GM12878 (cell line): Measurements from ENCODE around the gene CSTA. TPM values are rescaled to one million over a fixed set of nuclear protein-coding genes. Genes with fewer than 3 reads are reported as not detected.

ENCODE experiments used
- ATAC-seq: fragments of 200-7000 bp; cut with Tn5 transposase; 3 replicates; pipeline ENCODE4 v1.9.1; 2020; ENCODE audit warnings: mild to moderate bottlenecking, moderate library complexity
- BruUV-seq: library from RNA; stranded (reverse); fragments of 400-500 nt; replicated peaks from 2 replicates; lab custom pipeline; 2021; lab: Mats Ljungman, UMichigan
- CTCF ChIA-PET: fragments of 300-600 bp; sonication (Branson Sonifier 250); formaldehyde crosslinking; extraction: SDS; loops from one replicate; lab custom pipeline; 2021; ENCODE audit warnings: inconsistent platforms; lab: Yijun Ruan, JAX
- POLR2A ChIA-PET: fragments of 350-600 bp; formaldehyde crosslinking; extraction: SDS; loops from one replicate; lab custom pipeline; 2021; ENCODE audit warnings: inconsistent platforms; lab: Charles Lee
- RAD21 ChIA-PET: fragments of 300-600 bp; sonication (Branson Sonifier 250); formaldehyde crosslinking; loops from one replicate; lab custom pipeline; 2023; ENCODE audit warnings: antibody characterized with exemption; ENCODE audit not compliant: unreplicated experiment; lab: Charles Lee
- SMC1A ChIA-PET: fragments of 300-600 bp; sonication (Branson Sonifier 250); formaldehyde crosslinking; loops from one replicate; lab custom pipeline; 2023; ENCODE audit not compliant: unreplicated experiment, uncharacterized antibody; lab: Charles Lee
- DNase-seq: peaks from one replicate; pipeline ENCODE4 v3.0.0-alpha.2; 2011; ENCODE audit warnings: low read depth, low spot score
- FAIRE-seq: peaks from 3 replicates; lab custom pipeline; 2011; peaks lifted over from hg19 to GRCh38; lab: Jason Lieb, UNC
- H2AFZ ChIP-seq: 2 replicates; pipeline ENCODE4 v1.6.0; 2011; ENCODE audit warnings: low read depth, low read length, control low read depth; ENCODE audit not compliant: control insufficient read depth
- H3K27ac ChIP-seq: 2 replicates; pipeline ENCODE4 v1.5.1; 2011; ENCODE audit warnings: control low read depth; ENCODE audit not compliant: control insufficient read depth, insufficient read depth
- H3K27me3 ChIP-seq, 2 experiments: replicated peaks in 1 of 2; 2 replicates each; pipeline versions ENCODE4 v1.6.0 to v1.6.1; 2011; ENCODE audit warnings: low read length in 1 of 2; ENCODE audit not compliant: control insufficient read depth in 2 of 2, insufficient read depth in 2 of 2
- H3K36me3 ChIP-seq, 2 experiments: 2 replicates each; pipeline ENCODE4 v1.5.1; 2011; ENCODE audit warnings: low read length in 1 of 2; ENCODE audit not compliant: control insufficient read depth in 2 of 2, insufficient read depth in 2 of 2
- H3K4me1 ChIP-seq: 2 replicates; pipeline ENCODE4 v1.6.1; 2011; ENCODE audit warnings: mild to moderate bottlenecking, low read length, moderate library complexity, mixed read lengths; ENCODE audit not compliant: control insufficient read depth, insufficient read depth
- H3K4me2 ChIP-seq: 2 replicates; pipeline ENCODE4 v1.6.0; 2011; ENCODE audit warnings: control low read depth; ENCODE audit not compliant: control insufficient read depth, insufficient read depth
- H3K4me3 ChIP-seq: fragments of 200-600 bp; sonication (generic); 2 replicates; pipeline ENCODE4 v1.5.1; 2016
- H3K79me2 ChIP-seq: 2 replicates; pipeline ENCODE4 v1.6.0; 2011; ENCODE audit warnings: low read length; ENCODE audit not compliant: control insufficient read depth, insufficient read depth
- H3K9ac ChIP-seq: 2 replicates; pipeline ENCODE4 v1.8.0; 2011; ENCODE audit warnings: low read length, control low read depth, mixed read lengths; ENCODE audit not compliant: control insufficient read depth, insufficient read depth
- H3K9me3 ChIP-seq: replicated peaks from 3 replicates; pipeline ENCODE4 v1.5.1; 2011; ENCODE audit warnings: mild to moderate bottlenecking, low read length; ENCODE audit not compliant: control insufficient read depth, insufficient read depth
- H4K20me1 ChIP-seq: 2 replicates; pipeline ENCODE4 v1.6.0; 2011; ENCODE audit not compliant: control insufficient read depth, insufficient read depth
- BHLHE40 ChIP-seq, 2 experiments: fragments of 450-650 bp in 1 of 2; IDR thresholded peaks; 2 replicates each; pipeline ENCODE4 v1.6.1; 2011 to 2017; ENCODE audit warnings: low read depth in 2 of 2, borderline replicate concordance in 1 of 2, improper control_type of control experiment in 1 of 2, low read length in 1 of 2, mild to moderate bottlenecking in 1 of 2
- EP300 ChIP-seq, 2 experiments: fragments of 150-350 bp in 1 of 2; IDR thresholded peaks; 2 replicates each; pipeline ENCODE4 v1.6.1; 2011 to 2012; ENCODE audit warnings: low read depth in 2 of 2, low read length in 2 of 2, borderline replicate concordance in 1 of 2, improper control_type of control experiment in 1 of 2, inconsistent platforms in 1 of 2; ENCODE audit not compliant: control insufficient read depth in 1 of 2
- ETV6 ChIP-seq, 2 experiments: fragments of 450-650 bp in 1 of 2; IDR thresholded peaks in 1 of 2; conservative IDR thresholded peaks in 1 of 2; 2 replicates each; pipeline ENCODE4 v1.6.1; 2014; ENCODE audit warnings: antibody characterized with exemption in 1 of 2, borderline replicate concordance in 1 of 2, low read depth in 1 of 2, mild to moderate bottlenecking in 1 of 2, moderate library complexity in 1 of 2
- IRF5 ChIP-seq: fragments of 450-650 bp; IDR thresholded peaks from 2 replicates; pipeline ENCODE4 v1.6.1; 2017; ENCODE audit warnings: borderline replicate concordance
- JUNB ChIP-seq: IDR thresholded peaks from 2 replicates; pipeline ENCODE4 v1.6.1; 2016; ENCODE audit warnings: antibody characterized with exemption, mild to moderate bottlenecking
- KLF5 ChIP-seq: fragments of 450-650 bp; IDR thresholded peaks from 2 replicates; pipeline ENCODE4 v1.6.1; 2014; ENCODE audit warnings: mild to moderate bottlenecking; ENCODE audit not compliant: partially characterized antibody
- LARP7 ChIP-seq: fragments of 450-650 bp; IDR thresholded peaks from 2 replicates; pipeline ENCODE4 v1.6.1; 2017; ENCODE audit warnings: mild to moderate bottlenecking
- MEF2A ChIP-seq: IDR thresholded peaks from 2 replicates; pipeline ENCODE4 v1.6.1; 2011; ENCODE audit warnings: low read depth, mild to moderate bottlenecking, low read length, moderate library complexity; ENCODE audit not compliant: insufficient read depth
- NFYA ChIP-seq: IDR thresholded peaks from 2 replicates; pipeline ENCODE4 v1.6.1; 2011; ENCODE audit warnings: low read depth, mild to moderate bottlenecking, low read length, improper control_type of control experiment, borderline replicate concordance
- NFYB ChIP-seq: IDR thresholded peaks from 2 replicates; pipeline ENCODE4 v1.6.1; 2011; ENCODE audit warnings: low read depth, mild to moderate bottlenecking, low read length, improper control_type of control experiment, moderate library complexity; ENCODE audit not compliant: insufficient read depth
- RAD21 ChIP-seq: IDR thresholded peaks from 2 replicates; pipeline ENCODE4 v1.6.1; 2011; ENCODE audit warnings: mild to moderate bottlenecking, low read depth, low read length, moderate library complexity; ENCODE audit not compliant: insufficient read depth
- WGBS: methylation state at CpG from one replicate; pipeline ENCODE4 v1.1.6; 2016; ENCODE audit warnings: low lambda C conversion rate; ENCODE audit not compliant: insufficient replicate concordance, insufficient coverage; ENCODE audit errors: missing lambda C conversion rate; 5-methylcytosine and 5-hydroxymethylcytosine counted together
- in situ Hi-C: fragments of 300-500 bp; cut with MboI; formaldehyde crosslinking; loops from 9 replicates; pipeline ENCODE4 v1.14.3; 2018; ENCODE audit warnings: mixed read lengths
- intact Hi-C: fragments of 100-400 bp; cut with micrococcal nuclease; formaldehyde crosslinking; loops from one replicate; pipeline ENCODE4 v1.14.2; 2022; ENCODE audit not compliant: unreplicated experiment
- polyA plus RNA-seq, 11 experiments: library from polyadenylated mRNA; depleted of rRNA in 4 of 11; unstranded in 6 of 11; stranded (reverse) in 5 of 11; fragments of >200 nt; fragmentation: Nextera tagmentation in 4 of 11; fragmentation: Illumina TruSeq in 1 of 11; extraction: Ambion mirVana in 4 of 11; extraction: Trizol in 1 of 11; gene quantifications; 1 replicate in 1 of 11; 2 replicates in 10 of 11; pipeline versions ENCODE4 v1.2.1 to v1.2.3, GENCODE V29; 2011 to 2016; ENCODE audit warnings: inconsistent platforms in 2 of 11, missing spikeins in 2 of 11, low read depth in 1 of 11
- total RNA-seq, 4 experiments: library from RNA; depleted of rRNA in 3 of 4; stranded (reverse); fragments of >200 nt in 3 of 4; fragmentation: Illumina TruSeq in 1 of 4; extraction: Trizol in 1 of 4; gene quantifications; 2 replicates each; pipeline versions ENCODE4 v1.2.1 to v1.2.3, GENCODE V29; 2013 to 2021
- TF ChIP-seq, protein P1 (sequence below): fragments of 450-650 bp; formaldehyde crosslinking; IDR thresholded peaks from 2 replicates; pipeline ENCODE4 v1.4.0; 2020; ENCODE audit warnings: mild to moderate bottlenecking, moderate library complexity

CSTA gene
- total and polyA plus RNA-seq, 10 of the 15 experiments (the other 5 are each of a cell fraction or from before 2014, with no cell fraction given): 1.8 to 6.7 (median 3.4) TPM

DNA sequence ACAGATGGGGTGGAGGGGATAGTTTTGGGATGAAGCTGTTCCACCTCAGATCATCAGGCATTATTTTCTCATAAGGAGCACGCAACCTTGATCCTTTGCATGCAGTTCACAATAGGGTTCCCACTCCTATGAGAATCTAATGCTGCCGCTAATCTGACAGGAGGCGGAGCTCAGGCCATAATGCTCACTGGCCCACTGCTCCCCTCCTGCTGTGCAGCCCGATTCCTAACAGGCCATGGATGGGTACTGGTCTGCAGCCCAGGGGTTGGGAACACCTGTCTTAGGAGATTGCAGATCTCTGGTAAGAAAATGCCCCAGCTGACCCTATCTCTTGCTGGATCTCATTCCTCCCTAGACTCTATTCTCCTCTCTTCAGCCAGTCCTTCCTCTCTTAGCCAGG lies 6.8 kb downstream of the CSTA start:
- H3K27ac ChIP-seq: no peak overlapping the region
- peaks cover 5% of the 10 kb centered on the region for H3K4me1 ChIP-seq
- no peak overlapping the region for H3K4me3 ChIP-seq
- POLR2A ChIA-PET: no interaction called here
- BruUV-seq: no TSS peak
- H3K27me3 ChIP-seq: no peaks in the 10 kb centered on the region
- TF ChIP-seq NFYB: no peak
- TF ChIP-seq JUNB: no peak
- TF ChIP-seq LARP7: no peak
- TF ChIP-seq BHLHE40 (IDR thresholded peaks at IDR 0.05; ENCODE audit: borderline replicate concordance in 1 of 2, low read depth in 2 of 2, low read length in 1 of 2): no peak
- no peak for TF ChIP-seq NFYA
- no peak for TF ChIP-seq EP300 (IDR thresholded peaks at IDR 0.05; ENCODE audit: borderline replicate concordance in 1 of 2, control insufficient read depth in 1 of 2, low read depth in 2 of 2, low read length in 2 of 2)
- no peak for TF ChIP-seq IRF5
- no peak for TF ChIP-seq ETV6 (conservative IDR thresholded peaks at IDR 0.05 in 1 of 2, IDR thresholded peaks at IDR 0.05 in 1 of 2; ENCODE audit: borderline replicate concordance in 1 of 2, low read depth in 1 of 2)
- no peak for TF ChIP-seq MEF2A
- TF ChIP-seq KLF5: no peak
- TF ChIP-seq, protein P1, sequence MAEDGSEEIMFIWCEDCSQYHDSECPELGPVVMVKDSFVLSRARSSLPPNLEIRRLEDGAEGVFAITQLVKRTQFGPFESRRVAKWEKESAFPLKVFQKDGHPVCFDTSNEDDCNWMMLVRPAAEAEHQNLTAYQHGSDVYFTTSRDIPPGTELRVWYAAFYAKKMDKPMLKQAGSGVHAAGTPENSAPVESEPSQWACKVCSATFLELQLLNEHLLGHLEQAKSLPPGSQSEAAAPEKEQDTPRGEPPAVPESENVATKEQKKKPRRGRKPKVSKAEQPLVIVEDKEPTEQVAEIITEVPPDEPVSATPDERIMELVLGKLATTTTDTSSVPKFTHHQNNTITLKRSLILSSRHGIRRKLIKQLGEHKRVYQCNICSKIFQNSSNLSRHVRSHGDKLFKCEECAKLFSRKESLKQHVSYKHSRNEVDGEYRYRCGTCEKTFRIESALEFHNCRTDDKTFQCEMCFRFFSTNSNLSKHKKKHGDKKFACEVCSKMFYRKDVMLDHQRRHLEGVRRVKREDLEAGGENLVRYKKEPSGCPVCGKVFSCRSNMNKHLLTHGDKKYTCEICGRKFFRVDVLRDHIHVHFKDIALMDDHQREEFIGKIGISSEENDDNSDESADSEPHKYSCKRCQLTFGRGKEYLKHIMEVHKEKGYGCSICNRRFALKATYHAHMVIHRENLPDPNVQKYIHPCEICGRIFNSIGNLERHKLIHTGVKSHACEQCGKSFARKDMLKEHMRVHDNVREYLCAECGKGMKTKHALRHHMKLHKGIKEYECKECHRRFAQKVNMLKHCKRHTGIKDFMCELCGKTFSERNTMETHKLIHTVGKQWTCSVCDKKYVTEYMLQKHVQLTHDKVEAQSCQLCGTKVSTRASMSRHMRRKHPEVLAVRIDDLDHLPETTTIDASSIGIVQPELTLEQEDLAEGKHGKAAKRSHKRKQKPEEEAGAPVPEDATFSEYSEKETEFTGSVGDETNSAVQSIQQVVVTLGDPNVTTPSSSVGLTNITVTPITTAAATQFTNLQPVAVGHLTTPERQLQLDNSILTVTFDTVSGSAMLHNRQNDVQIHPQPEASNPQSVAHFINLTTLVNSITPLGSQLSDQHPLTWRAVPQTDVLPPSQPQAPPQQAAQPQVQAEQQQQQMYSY (CRISPR knock-in tag): no peak
- TF ChIP-seq RAD21: no peak
- ATAC-seq: no peak
- H3K36me3 ChIP-seq: no peaks in the 10 kb centered on the region
- in situ Hi-C loops (no loop called here), intact Hi-C loops (no loop called here)
- H2AFZ ChIP-seq: no peak overlapping the region
- H3K4me2 ChIP-seq: no peak overlapping the region
- no peaks in the 10 kb centered on the region for H3K79me2 ChIP-seq
- no peaks in the 10 kb centered on the region for H4K20me1 ChIP-seq
- H3K9ac ChIP-seq: no peak overlapping the region
- H3K9me3 ChIP-seq: no peaks in the 10 kb centered on the region
- FAIRE-seq: no peak
- CTCF ChIA-PET: interaction anchor here (0.6 to 4.6 kb wide), 2 partner anchors 26 to 871 kb away, joined by 3 to 23 read pairs; no protein-coding TSS in a partner anchor
- no peak for DNase-seq
- 56% methylated on average over 4 of the region's 4 CpGs for WGBS
- SMC1A ChIA-PET: no interaction called here
- RAD21 ChIA-PET: interaction anchor here (1.0 kb wide), 2 partner anchors 10 to 63 kb away, joined by 4 to 6 read pairs; no protein-coding TSS in a partner anchor
